ENCODE data around the gene RAB9A.

DNA sequence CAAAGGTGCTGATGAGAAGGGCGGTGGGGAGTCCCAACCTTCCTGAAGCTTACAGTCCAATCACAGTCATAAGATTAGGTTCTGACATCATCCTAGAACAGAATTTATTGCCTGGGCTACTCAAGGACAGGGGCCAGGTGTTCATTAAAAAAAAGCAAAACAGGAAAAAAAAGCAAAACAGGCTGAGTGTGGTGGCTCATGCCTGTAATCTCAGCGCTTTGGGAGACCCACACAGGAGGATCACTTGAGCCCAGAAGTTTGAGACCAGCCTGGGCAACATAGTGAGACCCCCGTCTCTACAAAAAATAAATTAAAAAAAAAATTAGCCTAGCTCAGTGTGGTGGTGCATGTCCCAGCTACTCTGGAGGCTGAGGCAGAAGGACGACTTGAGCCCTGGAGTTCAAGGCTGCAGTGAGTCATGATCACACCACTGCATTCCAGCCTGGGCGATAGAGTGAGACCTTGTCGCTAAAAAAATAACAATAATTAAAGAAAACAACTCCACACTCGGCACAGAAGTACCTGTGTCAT, 3.0 kb downstream of the RAB9A start:
- TF ChIP-seq, protein P1, sequence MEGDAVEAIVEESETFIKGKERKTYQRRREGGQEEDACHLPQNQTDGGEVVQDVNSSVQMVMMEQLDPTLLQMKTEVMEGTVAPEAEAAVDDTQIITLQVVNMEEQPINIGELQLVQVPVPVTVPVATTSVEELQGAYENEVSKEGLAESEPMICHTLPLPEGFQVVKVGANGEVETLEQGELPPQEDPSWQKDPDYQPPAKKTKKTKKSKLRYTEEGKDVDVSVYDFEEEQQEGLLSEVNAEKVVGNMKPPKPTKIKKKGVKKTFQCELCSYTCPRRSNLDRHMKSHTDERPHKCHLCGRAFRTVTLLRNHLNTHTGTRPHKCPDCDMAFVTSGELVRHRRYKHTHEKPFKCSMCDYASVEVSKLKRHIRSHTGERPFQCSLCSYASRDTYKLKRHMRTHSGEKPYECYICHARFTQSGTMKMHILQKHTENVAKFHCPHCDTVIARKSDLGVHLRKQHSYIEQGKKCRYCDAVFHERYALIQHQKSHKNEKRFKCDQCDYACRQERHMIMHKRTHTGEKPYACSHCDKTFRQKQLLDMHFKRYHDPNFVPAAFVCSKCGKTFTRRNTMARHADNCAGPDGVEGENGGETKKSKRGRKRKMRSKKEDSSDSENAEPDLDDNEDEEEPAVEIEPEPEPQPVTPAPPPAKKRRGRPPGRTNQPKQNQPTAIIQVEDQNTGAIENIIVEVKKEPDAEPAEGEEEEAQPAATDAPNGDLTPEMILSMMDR (IDR thresholded peaks at IDR 0.05): no peak
- no peak for TF ChIP-seq POLR2A (IDR thresholded peaks at IDR 0.05)

All from lower leg skin (tissue), 3 donors.